VCaP (cell line): ENCODE data around the gene ABCG4.

Source experiments
- H3K27ac ChIP-seq: fragments of 450-650 bp; 2 replicates; pipeline ENCODE4 v1.5.1; 2017
- TF ChIP-seq, protein P1 (sequence below): fragments of 450-650 bp; conservative IDR thresholded peaks from 2 replicates; pipeline ENCODE4 v1.5.1; 2017; ENCODE audit warnings: mild to moderate bottlenecking, moderate library complexity

The ABCG4 gene

GRCh38 chr11:119152043-119152442 is 3.2 kb downstream of the ABCG4 start:
- H3K27ac ChIP-seq, result no peak overlapping the region
- TF ChIP-seq, protein P1, sequence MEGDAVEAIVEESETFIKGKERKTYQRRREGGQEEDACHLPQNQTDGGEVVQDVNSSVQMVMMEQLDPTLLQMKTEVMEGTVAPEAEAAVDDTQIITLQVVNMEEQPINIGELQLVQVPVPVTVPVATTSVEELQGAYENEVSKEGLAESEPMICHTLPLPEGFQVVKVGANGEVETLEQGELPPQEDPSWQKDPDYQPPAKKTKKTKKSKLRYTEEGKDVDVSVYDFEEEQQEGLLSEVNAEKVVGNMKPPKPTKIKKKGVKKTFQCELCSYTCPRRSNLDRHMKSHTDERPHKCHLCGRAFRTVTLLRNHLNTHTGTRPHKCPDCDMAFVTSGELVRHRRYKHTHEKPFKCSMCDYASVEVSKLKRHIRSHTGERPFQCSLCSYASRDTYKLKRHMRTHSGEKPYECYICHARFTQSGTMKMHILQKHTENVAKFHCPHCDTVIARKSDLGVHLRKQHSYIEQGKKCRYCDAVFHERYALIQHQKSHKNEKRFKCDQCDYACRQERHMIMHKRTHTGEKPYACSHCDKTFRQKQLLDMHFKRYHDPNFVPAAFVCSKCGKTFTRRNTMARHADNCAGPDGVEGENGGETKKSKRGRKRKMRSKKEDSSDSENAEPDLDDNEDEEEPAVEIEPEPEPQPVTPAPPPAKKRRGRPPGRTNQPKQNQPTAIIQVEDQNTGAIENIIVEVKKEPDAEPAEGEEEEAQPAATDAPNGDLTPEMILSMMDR, result no peak

GRCh38 chr11:119152604-119153003 is 3.8 kb downstream of the ABCG4 start:
- H3K27ac ChIP-seq, result no peak overlapping the region
- TF ChIP-seq, protein P1, result no peak

- TF ChIP-seq, protein P1, result no peak
- H3K27ac ChIP-seq, result no peak overlapping the region
These were observed 4.4 kb downstream of the ABCG4 start for GRCh38 chr11:119153049-119153818.

DNA sequence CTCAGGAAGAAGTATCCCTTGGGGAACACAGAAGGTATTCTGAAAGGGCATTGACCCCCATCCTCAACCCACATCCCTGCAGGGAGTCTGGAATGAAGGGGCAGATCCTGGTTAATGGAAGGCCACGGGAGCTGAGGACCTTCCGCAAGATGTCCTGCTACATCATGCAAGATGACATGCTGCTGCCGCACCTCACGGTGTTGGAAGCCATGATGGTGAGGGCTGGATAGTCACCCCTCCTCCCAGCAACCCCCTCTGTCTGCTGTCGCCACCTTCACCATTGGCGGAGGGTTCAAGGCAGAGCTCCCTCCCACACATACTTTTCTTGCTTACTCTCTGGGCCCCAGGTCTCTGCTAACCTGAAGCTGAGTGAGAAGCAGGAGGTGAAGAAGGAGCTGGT is 5.3 kb downstream of the ABCG4 start:
- TF ChIP-seq, protein P1, result no peak
- H3K27ac ChIP-seq, result no peak overlapping the region

DNA sequence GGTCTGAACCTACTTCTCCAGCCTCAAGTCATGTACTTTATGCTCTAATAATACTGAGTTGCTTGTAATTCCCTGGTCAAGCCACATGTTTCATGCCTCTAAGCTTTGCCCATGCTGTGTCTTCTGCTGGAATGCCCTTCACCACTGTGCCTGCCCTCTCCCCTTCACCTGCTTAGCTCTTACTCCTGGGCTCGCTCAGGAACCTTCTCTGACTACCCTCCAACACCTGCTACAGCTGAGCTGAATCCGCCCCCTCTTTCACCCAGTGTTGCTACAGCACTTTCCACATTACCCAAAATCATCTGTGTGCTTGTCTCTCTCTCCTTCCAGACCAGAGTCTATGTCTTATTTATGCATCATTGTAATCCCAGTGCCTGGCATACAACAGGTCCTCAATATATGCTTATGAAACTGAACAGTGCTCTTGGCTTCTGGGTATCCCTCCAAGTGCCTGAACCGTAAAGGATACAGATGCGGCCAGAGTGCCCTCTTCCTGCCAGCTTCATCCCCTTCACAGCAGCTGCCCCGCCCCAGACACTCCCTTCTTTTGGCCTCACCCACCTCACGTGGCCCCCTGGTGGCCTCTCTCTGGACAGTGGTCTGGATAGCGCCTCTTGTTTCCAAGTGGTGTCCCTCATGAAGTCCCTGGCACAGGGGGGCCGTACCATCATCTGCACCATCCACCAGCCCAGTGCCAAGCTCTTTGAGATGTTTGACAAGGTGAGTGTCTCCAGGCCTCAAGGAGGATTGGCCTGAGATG is 7.1 kb downstream of the ABCG4 start:
- no peak overlapping the region for H3K27ac ChIP-seq

DNA sequence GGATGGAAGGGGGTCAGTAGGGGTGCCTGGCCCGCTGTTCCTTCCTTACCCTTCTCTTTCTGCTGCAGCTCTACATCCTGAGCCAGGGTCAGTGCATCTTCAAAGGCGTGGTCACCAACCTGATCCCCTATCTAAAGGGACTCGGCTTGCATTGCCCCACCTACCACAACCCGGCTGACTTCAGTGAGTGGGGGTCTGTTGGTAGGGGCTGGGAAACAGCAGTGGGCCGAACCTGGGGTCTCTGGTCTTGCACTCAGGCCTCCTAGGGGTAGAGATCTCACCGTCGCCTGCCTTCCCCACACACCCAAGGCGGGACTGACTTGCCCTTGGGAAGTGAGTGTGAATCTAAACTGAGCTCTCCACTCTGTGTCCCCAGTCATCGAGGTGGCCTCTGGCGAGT is 7.6 kb downstream of the ABCG4 start:
- H3K27ac ChIP-seq, result no peak overlapping the region
- TF ChIP-seq, protein P1, result no peak

More for the DNA sequence above, 7.1 kb downstream of the ABCG4 start:
- TF ChIP-seq, protein P1, result no peak

DNA sequence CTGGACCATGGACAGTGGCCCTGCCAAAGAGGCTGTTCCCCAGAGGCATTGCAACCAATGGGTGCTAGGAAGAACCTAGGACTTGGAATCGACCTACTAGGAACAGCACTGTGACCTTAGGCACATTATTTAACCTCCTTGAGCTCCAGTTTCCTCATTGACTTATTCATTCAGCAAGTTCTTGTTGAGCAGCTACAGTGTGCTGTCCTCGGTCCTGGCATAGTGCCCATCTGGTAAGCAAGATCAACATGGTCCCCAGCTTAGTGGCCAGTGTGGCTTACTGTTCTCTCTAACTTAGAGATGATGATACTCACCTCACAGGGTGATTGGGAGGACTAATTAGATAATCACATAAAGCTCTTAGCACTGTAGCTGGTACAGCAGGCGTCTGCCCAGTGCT is 8.2 kb downstream of the ABCG4 start:
- TF ChIP-seq, protein P1, result no peak
- H3K27ac ChIP-seq, result no peak overlapping the region
